Ammon's horn (tissue), 1 donor: ENCODE measurements around the gene CBL.
"Not testable (repeated sequence)": the region's sequence is repeated elsewhere in the genome, so short reads cannot be mapped to it uniquely, and the experiment has no call there.

ENCODE experiments used
- DNase-seq: peaks from one replicate; pipeline ENCODE4 v3.0.0-alpha.2; 2016; ENCODE audit warnings: low spot score

Gene CBL

GRCh38 chr11:119205574-119206510 lies at the start of gene CBL:
Gene CBL (plus strand): TSS chr11:119206339. CDS start chr11:119206418, 79 bp downstream.
- DNase-seq, result peak; percentile 92

GRCh38 chr11:119156496-119156895 lies 49.6 kb upstream of the CBL start:
- no peak for DNase-seq

- DNase-seq, result no peak
These were observed 49.1 kb upstream of the CBL start for GRCh38 chr11:119157063-119157462.

- no peak for DNase-seq
These were observed 47.7 kb upstream of the CBL start for GRCh38 chr11:119158467-119158866.

GRCh38 chr11:119160151-119160550 lies 46.0 kb upstream of the CBL start:
- no peak for DNase-seq

GRCh38 chr11:119161871-119162270 lies 44.3 kb upstream of the CBL start:
- DNase-seq, result no peak

- DNase-seq, result no peak
These were observed 39.6 kb upstream of the CBL start for GRCh38 chr11:119166368-119167076.

- not testable (repeated sequence) for DNase-seq
These were observed 39.1 kb upstream of the CBL start for GRCh38 chr11:119167077-119167458.

- DNase-seq, result no peak
These were observed 38.2 kb upstream of the CBL start for GRCh38 chr11:119167933-119168332.

GRCh38 chr11:119168471-119169281 lies 37.5 kb upstream of the CBL start, which contains the start of gene NLRX1:
Gene NLRX1 (plus strand): TSS chr11:119168725. CDS start chr11:119171404, 2,679 bp downstream.
- DNase-seq, result peak; percentile 89

GRCh38 chr11:119169282-119169719 lies 36.8 kb upstream of the CBL start:
- no peak for DNase-seq

GRCh38 chr11:119172513-119172912 lies 33.6 kb upstream of the CBL start:
- DNase-seq, result no peak

GRCh38 chr11:119173453-119173852 lies 32.7 kb upstream of the CBL start:
- no peak for DNase-seq

GRCh38 chr11:119175493-119176077 lies 30.6 kb upstream of the CBL start:
- no peak for DNase-seq

- DNase-seq, result no peak
These were observed 27.9 kb upstream of the CBL start for GRCh38 chr11:119178166-119178680.

GRCh38 chr11:119179342-119179741 lies 26.8 kb upstream of the CBL start:
- no peak for DNase-seq

- DNase-seq, result no peak
These were observed 26.2 kb upstream of the CBL start for GRCh38 chr11:119179983-119180382.

- no peak for DNase-seq
These were observed 25.1 kb upstream of the CBL start for GRCh38 chr11:119180729-119181676.

- no peak for DNase-seq
These were observed 24.3 kb upstream of the CBL start for GRCh38 chr11:119181677-119182412.

GRCh38 chr11:119184399-119184798 lies 21.7 kb upstream of the CBL start:
- DNase-seq, result not testable (repeated sequence)
